Activated naive CD8-positive, alpha-beta T cell treated with anti-CD3 and anti-CD28 coated beads for 36 hours (primary cell): ENCODE data around the gene GPLD1. TPM values are rescaled to one million over a fixed set of nuclear protein-coding genes. Genes with fewer than 3 reads are reported as not detected.
"Not testable (repeated sequence)": the region's sequence is repeated elsewhere in the genome, so short reads cannot be mapped to it uniquely, and the experiment has no call there.

Source experiments
- DNase-seq: peaks from one replicate; pipeline ENCODE4 v3.0.0; 2021
- H3K27ac Mint-ChIP-seq: one replicate; pipeline ENCODE4 v1.8.0; 2022; ENCODE audit warnings: mild to moderate bottlenecking, moderate library complexity, mixed read lengths
- H3K27me3 Mint-ChIP-seq: one replicate; pipeline ENCODE4 v1.8.0; 2022; ENCODE audit warnings: mild to moderate bottlenecking, mixed read lengths
- H3K36me3 Mint-ChIP-seq: one replicate; pipeline ENCODE4 v1.8.0; 2021; ENCODE audit warnings: mild to moderate bottlenecking, mixed read lengths
- H3K4me1 Mint-ChIP-seq: one replicate; pipeline ENCODE4 v1.8.0; 2021; ENCODE audit warnings: mixed read lengths
- H3K4me3 Mint-ChIP-seq: one replicate; pipeline ENCODE4 v1.8.0; 2022; ENCODE audit warnings: mild to moderate bottlenecking, moderate library complexity, mixed read lengths
- H3K9me3 Mint-ChIP-seq: one replicate; pipeline ENCODE4 v1.8.0; 2022; ENCODE audit warnings: mixed read lengths
- total RNA-seq, 2 experiments: library from RNA; stranded (reverse); gene quantifications; one replicate each; pipeline ENCODE4 v1.2.3, GENCODE V29; 2021

GPLD1 gene
- total RNA-seq, 2 experiments from 2014 or later, result 0.74 to 1.1 TPM

- not testable (repeated sequence) for H3K4me1 Mint-ChIP-seq, H3K9me3 Mint-ChIP-seq, H3K27me3 Mint-ChIP-seq, H3K27ac Mint-ChIP-seq, DNase-seq, H3K4me3 Mint-ChIP-seq
- peaks cover 31% of the 10 kb centered on the region for H3K36me3 Mint-ChIP-seq
Measured at GRCh38 chr6:24511976-24512375, 22.6 kb upstream of the GPLD1 start.

DNA sequence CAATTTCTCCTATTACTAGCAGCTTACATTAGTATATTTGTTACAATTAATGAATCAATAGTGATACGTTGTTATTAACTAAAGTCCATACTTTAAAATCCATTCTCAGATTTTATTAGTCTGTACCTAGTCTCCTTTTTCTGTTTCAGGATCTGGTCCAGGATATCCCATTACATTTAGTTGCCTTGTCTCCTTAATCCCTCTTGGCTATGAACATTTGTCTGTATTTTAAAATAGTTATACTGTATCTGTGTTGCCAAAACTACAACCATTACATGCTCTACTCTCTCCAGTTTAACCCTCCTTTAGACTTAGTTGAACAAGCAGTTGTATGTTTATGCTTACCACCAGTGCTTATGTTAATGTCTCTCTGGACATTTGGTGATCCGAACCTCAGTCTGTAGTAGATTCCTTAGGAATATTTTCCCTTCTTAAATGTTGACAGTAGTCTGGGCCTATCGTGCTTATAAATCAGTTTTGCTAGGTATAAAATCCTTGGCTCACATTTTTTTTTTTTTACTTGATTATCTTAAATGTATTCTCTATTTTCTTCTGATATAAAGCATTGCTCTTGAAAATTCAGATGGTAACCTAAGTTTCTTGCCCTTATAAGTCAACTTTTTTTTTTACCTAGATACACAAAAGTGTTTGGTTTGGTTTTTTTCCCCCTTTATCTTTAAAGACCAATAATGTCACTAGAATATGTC is 17.6 kb upstream of the GPLD1 start:
- H3K27ac Mint-ChIP-seq, result no peak overlapping the region
- no peak for DNase-seq
- H3K36me3 Mint-ChIP-seq, result peaks cover 31% of the 10 kb centered on the region
- H3K4me1 Mint-ChIP-seq, result peaks cover 3% of the 10 kb centered on the region
- H3K9me3 Mint-ChIP-seq, result peaks cover 6% of the 10 kb centered on the region
- no peaks in the 10 kb centered on the region for H3K27me3 Mint-ChIP-seq
- no peak overlapping the region for H3K4me3 Mint-ChIP-seq

- H3K27ac Mint-ChIP-seq, result no peak overlapping the region
- H3K9me3 Mint-ChIP-seq, result peaks cover 6% of the 10 kb centered on the region
- no peaks in the 10 kb centered on the region for H3K27me3 Mint-ChIP-seq
- no peak overlapping the region for H3K4me3 Mint-ChIP-seq
- H3K36me3 Mint-ChIP-seq, result peaks cover 31% of the 10 kb centered on the region
- DNase-seq, result no peak
- H3K4me1 Mint-ChIP-seq, result peaks cover 6% of the 10 kb centered on the region
Measured at GRCh38 chr6:24504649-24505586, 15.5 kb upstream of the GPLD1 start.

DNA sequence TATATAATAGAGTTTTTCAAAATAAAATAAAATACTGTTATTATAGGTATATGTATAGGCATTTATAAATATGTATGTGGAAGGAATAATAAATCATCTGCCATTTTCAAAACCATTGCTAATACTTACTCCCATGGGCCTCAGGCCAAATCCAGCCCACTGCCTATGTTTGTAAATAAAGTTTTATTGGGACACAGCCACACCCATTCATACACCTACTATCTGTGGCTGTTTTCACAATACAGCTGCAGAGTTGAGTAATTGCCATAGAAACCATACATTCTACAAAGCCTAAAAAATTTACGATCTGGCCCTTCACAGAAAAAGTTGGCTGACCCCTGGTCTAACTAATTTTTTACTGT is 14.9 kb upstream of the GPLD1 start:
- peaks cover 6% of the 10 kb centered on the region for H3K9me3 Mint-ChIP-seq
- H3K27me3 Mint-ChIP-seq, result no peaks in the 10 kb centered on the region
- no peak overlapping the region for H3K4me3 Mint-ChIP-seq
- peaks cover 26% of the 10 kb centered on the region for H3K36me3 Mint-ChIP-seq
- no peak overlapping the region for H3K27ac Mint-ChIP-seq
- no peak for DNase-seq
- H3K4me1 Mint-ChIP-seq, result peaks cover 6% of the 10 kb centered on the region

GRCh38 chr6:24501914-24502313 is 12.5 kb upstream of the GPLD1 start:
- no peak for DNase-seq
- H3K36me3 Mint-ChIP-seq, result peaks cover 17% of the 10 kb centered on the region
- no peaks in the 10 kb centered on the region for H3K27me3 Mint-ChIP-seq
- no peak overlapping the region for H3K4me3 Mint-ChIP-seq
- peaks cover 3% of the 10 kb centered on the region for H3K4me1 Mint-ChIP-seq
- H3K27ac Mint-ChIP-seq, result no peak overlapping the region
- H3K9me3 Mint-ChIP-seq, result peaks cover 4% of the 10 kb centered on the region

GRCh38 chr6:24501374-24501773 is 12.0 kb upstream of the GPLD1 start:
- Mint-ChIP-seq H3K27ac (no peak overlapping the region), H3K4me1 (peaks cover 3% of the 10 kb centered on the region)
- no peak for DNase-seq

DNA sequence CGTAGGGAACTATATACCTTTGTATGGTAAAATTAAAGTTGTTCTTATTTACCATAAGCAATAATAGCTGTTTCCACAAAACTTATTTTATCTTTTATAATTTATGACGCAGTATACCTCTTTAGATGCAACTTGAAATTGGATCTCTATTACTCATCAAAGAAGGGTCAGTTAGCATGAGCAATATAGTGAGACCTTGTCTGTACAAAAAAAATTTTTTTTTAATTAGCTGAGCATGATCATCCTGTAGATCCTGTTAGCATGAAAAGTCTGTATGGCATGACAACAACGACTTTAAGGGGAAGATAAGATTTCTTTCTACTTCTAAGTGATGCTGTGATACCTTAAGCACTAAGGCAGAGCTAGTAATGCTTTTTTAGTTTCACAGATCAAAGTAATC is 11.3 kb upstream of the GPLD1 start:
- H3K9me3 Mint-ChIP-seq, result peaks cover 8% of the 10 kb centered on the region
- peaks cover 7% of the 10 kb centered on the region for H3K4me1 Mint-ChIP-seq
- no peak overlapping the region for H3K27ac Mint-ChIP-seq
- H3K27me3 Mint-ChIP-seq, result no peaks in the 10 kb centered on the region
- H3K4me3 Mint-ChIP-seq, result no peak overlapping the region
- DNase-seq, result no peak
- H3K36me3 Mint-ChIP-seq, result peaks cover 25% of the 10 kb centered on the region

More at GRCh38 chr6:24501374-24501773, 12.0 kb upstream of the GPLD1 start:
- Mint-ChIP-seq H3K4me3 (no peak overlapping the region), H3K27me3 (no peaks in the 10 kb centered on the region), H3K36me3 (peaks cover 21% of the 10 kb centered on the region), H3K9me3 (peaks cover 7% of the 10 kb centered on the region)

DNA sequence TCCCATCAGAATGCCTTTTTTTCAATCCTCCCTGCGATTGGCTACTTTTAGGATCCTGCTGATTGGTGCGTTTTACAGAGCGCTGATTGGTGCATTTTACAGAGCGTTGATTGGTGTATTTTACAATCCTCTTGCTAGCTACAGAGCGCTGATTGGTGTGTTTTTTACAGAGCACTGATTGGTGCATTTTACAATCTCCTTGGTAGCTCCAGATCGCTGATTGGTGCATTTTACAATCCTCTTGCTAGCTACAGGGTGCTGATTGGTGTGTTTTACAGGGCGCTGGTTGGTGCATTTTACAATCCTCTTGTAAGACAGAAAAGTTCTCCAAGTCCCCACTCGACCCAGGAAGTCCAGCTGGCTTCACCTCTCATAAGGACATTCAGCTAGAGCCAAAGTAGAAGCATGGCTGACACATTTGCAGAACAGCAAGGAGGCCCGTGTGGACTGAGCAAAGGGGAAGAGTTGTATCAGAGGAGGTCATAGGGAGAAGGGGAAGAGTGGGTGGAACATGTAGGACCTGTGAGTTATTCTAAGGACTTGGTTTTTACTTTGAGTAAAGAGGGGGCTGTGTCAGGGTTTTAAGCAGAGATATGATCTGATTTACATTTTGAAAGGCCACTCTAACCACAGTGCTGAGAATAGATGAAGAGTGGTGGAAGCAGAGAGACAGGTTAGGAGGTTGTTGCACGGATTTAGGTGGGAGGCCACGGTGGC is 8.0 kb upstream of the GPLD1 start:
- DNase-seq, result no peak
- Mint-ChIP-seq H3K4me3 (no peak overlapping the region), H3K36me3 (peaks cover 22% of the 10 kb centered on the region), H3K27ac (no peak overlapping the region), H3K27me3 (no peaks in the 10 kb centered on the region), H3K9me3 (peaks cover 10% of the 10 kb centered on the region), H3K4me1 (peaks cover 16% of the 10 kb centered on the region)

GRCh38 chr6:24494821-24495795 is 5.7 kb upstream of the GPLD1 start, which contains the start of gene ALDH5A1:
Gene ALDH5A1 (plus strand): TSS chr6:24494969. CDS start chr6:24494997, 28 bp downstream.
- Mint-ChIP-seq H3K4me1 (peaks cover 13% of the 10 kb centered on the region), H3K4me3 (peak within 1 kb of the TSS; percentile 85), H3K9me3 (peaks cover 10% of the 10 kb centered on the region), H3K27ac (peak within 1 kb of the TSS; percentile 72), H3K27me3 (no peaks in the 10 kb centered on the region), H3K36me3 (peaks cover 22% of the 10 kb centered on the region)
- DNase-seq, result peak; percentile 89

DNA sequence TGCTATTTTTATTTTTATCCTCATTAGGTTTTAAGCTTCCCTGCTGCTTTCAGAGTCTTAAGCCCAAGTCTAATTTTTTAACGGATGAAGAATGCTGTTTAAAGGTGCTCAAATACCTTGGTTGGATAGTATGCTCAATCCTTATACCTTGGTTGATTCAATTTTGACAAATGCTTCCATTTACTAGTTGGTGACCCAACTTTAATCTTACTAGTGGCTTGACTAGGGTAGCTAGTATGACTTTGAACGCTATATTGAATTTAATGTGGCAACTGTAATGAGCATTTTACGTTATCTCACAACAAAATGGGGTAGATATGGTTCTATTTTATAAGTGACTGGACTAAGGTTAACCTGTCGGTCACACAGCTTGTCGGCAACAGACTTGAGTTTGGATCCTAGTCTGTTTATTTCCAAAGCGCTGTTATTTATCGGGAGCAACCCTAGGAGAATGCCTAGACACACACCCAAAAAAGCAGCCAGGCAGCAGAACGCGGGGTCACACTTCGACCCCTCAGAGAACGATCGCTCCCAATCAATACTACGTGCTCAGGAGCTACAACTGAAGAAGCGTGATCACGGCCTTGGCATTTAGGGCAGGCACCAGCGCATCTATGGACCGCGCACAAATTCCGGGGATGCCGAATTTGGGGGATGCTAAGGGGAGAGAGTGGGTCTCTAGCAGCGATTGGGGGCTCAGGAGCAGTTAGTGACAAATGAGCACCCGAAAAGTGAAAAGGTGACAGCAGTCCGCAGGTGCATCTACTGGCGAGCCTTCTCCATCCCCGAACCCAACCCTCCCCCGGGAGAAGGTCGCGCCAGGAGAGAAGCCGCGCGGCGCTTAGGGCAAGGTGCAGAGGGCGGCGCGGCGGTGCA is 4.8 kb upstream of the GPLD1 start:
- Mint-ChIP-seq H3K36me3 (peaks cover 22% of the 10 kb centered on the region), H3K4me3 (peak overlapping the region; percentile 85), H3K9me3 (peaks cover 10% of the 10 kb centered on the region), H3K27ac (peak overlapping the region; percentile 72), H3K27me3 (no peaks in the 10 kb centered on the region), H3K4me1 (peaks cover 13% of the 10 kb centered on the region)
- no peak for DNase-seq

DNA sequence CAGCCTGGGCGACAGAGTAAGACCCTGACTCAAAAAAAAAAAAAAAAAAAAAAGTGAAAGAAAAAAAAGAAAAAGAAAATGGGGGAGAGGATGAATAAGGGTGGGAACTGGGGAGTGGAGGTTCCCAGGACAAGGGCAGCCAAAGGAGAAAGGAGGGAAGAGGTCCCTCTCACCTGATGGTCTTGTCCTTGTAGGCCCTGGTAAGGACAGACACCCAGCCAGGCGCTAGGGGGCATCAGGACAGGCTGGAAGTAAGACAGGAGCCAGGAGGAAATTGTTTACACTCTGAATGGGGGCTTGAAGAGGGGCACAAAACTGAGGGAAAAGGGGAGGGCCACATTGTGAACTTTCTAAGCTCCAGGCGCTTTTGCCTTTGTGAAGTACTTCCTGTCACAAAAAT is 3.1 kb upstream of the GPLD1 start:
- no peaks in the 10 kb centered on the region for H3K27me3 Mint-ChIP-seq
- peaks cover 13% of the 10 kb centered on the region for H3K4me1 Mint-ChIP-seq
- peaks cover 17% of the 10 kb centered on the region for H3K36me3 Mint-ChIP-seq
- H3K9me3 Mint-ChIP-seq, result peaks cover 10% of the 10 kb centered on the region
- DNase-seq, result no peak
- H3K4me3 Mint-ChIP-seq, result no peak overlapping the region
- no peak overlapping the region for H3K27ac Mint-ChIP-seq

DNA sequence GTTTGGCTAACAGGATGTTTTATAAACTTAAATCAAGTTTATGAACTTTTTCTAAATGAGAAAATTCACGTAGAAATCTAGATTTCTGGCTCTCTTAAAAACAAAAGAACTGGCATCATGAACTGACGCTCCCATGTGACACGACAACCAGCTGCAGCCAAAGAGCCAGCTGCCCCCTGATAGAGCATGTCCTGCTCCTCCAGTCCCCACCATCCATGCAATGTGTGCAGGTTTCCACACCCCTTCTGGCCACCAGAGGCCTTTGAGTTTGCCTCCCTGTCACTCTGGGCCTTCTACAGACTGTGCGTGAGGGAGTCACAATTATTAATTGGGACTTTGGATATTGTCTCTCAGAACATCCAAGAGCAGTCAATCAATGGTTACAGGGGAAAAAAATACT is 1.6 kb upstream of the GPLD1 start:
- H3K4me3 Mint-ChIP-seq, result no peak overlapping the region
- no peak for DNase-seq
- no peaks in the 10 kb centered on the region for H3K27me3 Mint-ChIP-seq
- H3K9me3 Mint-ChIP-seq, result peaks cover 1% of the 10 kb centered on the region
- H3K4me1 Mint-ChIP-seq, result peaks cover 10% of the 10 kb centered on the region
- H3K36me3 Mint-ChIP-seq, result peaks cover 3% of the 10 kb centered on the region
- no peak overlapping the region for H3K27ac Mint-ChIP-seq

DNA sequence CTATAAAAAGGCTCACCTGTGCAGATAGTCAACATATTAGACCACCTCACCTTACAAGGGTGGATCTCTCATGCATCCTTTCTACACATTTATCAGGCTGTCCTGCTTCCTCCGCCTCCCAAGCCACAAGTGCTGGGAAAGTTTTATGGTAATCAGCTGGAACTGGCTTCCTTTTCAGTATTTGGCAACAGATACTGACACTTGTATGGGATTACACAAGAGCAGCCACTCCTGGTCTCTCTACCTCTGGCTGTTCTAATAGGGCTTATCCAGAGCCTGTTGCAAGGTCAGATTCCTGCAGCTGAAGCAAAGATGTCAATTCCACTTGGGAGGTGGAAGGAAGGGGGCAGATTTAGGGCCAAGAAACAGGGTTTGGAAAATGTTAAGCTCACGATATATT is 503 bp upstream of the GPLD1 start:
- H3K36me3 Mint-ChIP-seq, result no peaks in the 10 kb centered on the region
- H3K4me1 Mint-ChIP-seq, result peaks cover 8% of the 10 kb centered on the region
- no peaks in the 10 kb centered on the region for H3K27me3 Mint-ChIP-seq
- no peak overlapping the region for H3K27ac Mint-ChIP-seq
- DNase-seq, result no peak
- H3K4me3 Mint-ChIP-seq, result no peak overlapping the region
- no peaks in the 10 kb centered on the region for H3K9me3 Mint-ChIP-seq
